Ascending aorta (tissue), 2 donors: Measurements from ENCODE around the gene OR51B6. TPM values are rescaled to one million over a fixed set of nuclear protein-coding genes. Genes with fewer than 3 reads are reported as not detected.

Source experiments
- DNase-seq, 2 donors: peaks; one replicate each; pipeline ENCODE4 v3.0.0-alpha.2; 2019; ENCODE audit warnings: low spot score in 2 of 2
- H3K27ac ChIP-seq, 2 donors: fragments of 200-600 bp; sonication (generic); one replicate each; pipeline ENCODE4 v1.5.1; 2016 to 2017; ENCODE audit warnings: mild to moderate bottlenecking in 1 of 2
- H3K27me3 ChIP-seq: fragments of 200-600 bp; sonication (generic); one replicate; pipeline ENCODE4 v1.5.1; 2017
- H3K36me3 ChIP-seq, 2 donors: fragments of 200-600 bp; sonication (generic); one replicate each; pipeline ENCODE4 v1.5.1; 2016
- H3K4me1 ChIP-seq, 2 donors: fragments of 200-600 bp; sonication (generic); one replicate each; pipeline ENCODE4 v1.5.1; 2016 to 2017; ENCODE audit warnings: mild to moderate bottlenecking in 1 of 2
- H3K4me3 ChIP-seq, 2 donors: fragments of 200-600 bp; sonication (generic); one replicate each; pipeline ENCODE4 v1.5.1; 2016 to 2017; ENCODE audit warnings: mild to moderate bottlenecking in 1 of 2
- H3K9me3 ChIP-seq, 2 donors: fragments of 200-600 bp; sonication (generic); one replicate each; pipeline ENCODE4 v1.5.1; 2016
- intact Hi-C: fragments of 100-400 bp; cut with DNase I; formaldehyde crosslinking; loops from one replicate; pipeline ENCODE4 v1.15.1; 2023
- total RNA-seq: library from RNA; depleted of rRNA; stranded (reverse); fragments of >200 nt; gene quantifications from one replicate; pipeline ENCODE4 v1.1.0, GENCODE V29; 2016
- TF ChIP-seq, protein P1 (sequence below), 3 experiments: fragments of 200-600 bp in 2 of 3; fragments of 450-650 bp in 1 of 3; sonication (generic) in 2 of 3; IDR thresholded peaks; one replicate each; pipeline ENCODE4 v1.5.1; 2016 to 2019; ENCODE audit warnings: antibody characterized with exemption in 3 of 3, mild to moderate bottlenecking in 1 of 3, moderate library complexity in 1 of 3

The OR51B6 gene, protein sequence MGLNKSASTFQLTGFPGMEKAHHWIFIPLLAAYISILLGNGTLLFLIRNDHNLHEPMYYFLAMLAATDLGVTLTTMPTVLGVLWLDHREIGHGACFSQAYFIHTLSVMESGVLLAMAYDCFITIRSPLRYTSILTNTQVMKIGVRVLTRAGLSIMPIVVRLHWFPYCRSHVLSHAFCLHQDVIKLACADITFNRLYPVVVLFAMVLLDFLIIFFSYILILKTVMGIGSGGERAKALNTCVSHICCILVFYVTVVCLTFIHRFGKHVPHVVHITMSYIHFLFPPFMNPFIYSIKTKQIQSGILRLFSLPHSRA
- not detected for total RNA-seq

DNA sequence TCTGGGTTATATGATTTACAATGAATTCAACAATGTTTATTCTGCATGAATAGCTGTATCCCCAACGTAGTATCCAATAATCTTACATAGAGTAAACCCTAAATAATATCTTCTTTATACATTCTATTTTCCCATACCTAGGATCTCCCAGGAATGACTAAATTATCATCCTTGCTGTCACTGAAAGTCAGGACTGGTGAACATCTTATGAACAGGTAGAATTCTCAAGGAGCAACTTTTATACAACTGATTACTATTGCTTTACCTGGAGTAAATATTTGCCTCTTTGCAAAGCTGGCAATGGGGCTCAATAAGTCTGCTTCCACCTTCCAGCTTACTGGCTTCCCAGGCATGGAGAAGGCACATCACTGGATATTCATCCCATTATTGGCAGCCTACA is at the start of gene OR51B6:
TSS of gene OR51B6 (plus strand) at position 301 of the 400 bp plus-strand sequence. CDS start at position 301, 0 bp downstream.
- H3K27me3 ChIP-seq = no peaks in the 10 kb centered on the region
- no peaks in the 10 kb centered on the region for H3K9me3 ChIP-seq
- TF ChIP-seq, protein P1, sequence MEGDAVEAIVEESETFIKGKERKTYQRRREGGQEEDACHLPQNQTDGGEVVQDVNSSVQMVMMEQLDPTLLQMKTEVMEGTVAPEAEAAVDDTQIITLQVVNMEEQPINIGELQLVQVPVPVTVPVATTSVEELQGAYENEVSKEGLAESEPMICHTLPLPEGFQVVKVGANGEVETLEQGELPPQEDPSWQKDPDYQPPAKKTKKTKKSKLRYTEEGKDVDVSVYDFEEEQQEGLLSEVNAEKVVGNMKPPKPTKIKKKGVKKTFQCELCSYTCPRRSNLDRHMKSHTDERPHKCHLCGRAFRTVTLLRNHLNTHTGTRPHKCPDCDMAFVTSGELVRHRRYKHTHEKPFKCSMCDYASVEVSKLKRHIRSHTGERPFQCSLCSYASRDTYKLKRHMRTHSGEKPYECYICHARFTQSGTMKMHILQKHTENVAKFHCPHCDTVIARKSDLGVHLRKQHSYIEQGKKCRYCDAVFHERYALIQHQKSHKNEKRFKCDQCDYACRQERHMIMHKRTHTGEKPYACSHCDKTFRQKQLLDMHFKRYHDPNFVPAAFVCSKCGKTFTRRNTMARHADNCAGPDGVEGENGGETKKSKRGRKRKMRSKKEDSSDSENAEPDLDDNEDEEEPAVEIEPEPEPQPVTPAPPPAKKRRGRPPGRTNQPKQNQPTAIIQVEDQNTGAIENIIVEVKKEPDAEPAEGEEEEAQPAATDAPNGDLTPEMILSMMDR (IDR thresholded peaks at IDR 0.05) = no peak
- no peaks in the 10 kb centered on the region for H3K36me3 ChIP-seq
- no peak within 1 kb of the TSS for H3K27ac ChIP-seq
- no peak within 1 kb of the TSS for H3K4me3 ChIP-seq
- intact Hi-C loops = no loop called here
- DNase-seq = no peak
- no peaks in the 10 kb centered on the region for H3K4me1 ChIP-seq

DNA sequence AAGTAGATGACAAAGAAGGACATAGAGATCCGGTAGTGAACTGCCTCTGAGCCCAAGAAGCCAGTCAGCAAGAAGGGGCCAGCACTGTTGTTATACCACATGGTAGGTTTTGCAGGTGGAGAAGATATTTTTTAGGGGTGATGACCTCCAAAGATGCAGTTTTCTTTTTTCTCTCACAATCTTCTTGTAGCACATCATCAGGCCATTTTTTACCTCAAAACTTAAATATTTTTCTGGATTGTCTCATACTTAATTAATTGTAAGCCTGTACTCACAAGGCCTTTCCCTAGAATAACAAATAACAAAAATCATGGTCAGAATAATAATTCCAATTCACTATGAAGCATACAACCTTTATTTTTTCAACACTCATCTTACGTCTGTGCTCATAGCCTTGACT is 49.5 kb upstream of the OR51B6 start, which contains the start of gene OR51B4:
TSS of gene OR51B4 (minus strand) at position 101 of the 400 bp plus-strand sequence. CDS start at position 101, 0 bp downstream.
- Histone ChIP-seq H3K9me3 (no peaks in the 10 kb centered on the region), H3K4me1 (no peaks in the 10 kb centered on the region), H3K27ac (no peak within 1 kb of the TSS), H3K36me3 (no peaks in the 10 kb centered on the region), H3K27me3 (no peaks in the 10 kb centered on the region), H3K4me3 (no peak within 1 kb of the TSS)
- intact Hi-C loops = no loop called here
- DNase-seq = no peak
- TF ChIP-seq, protein P1 (IDR thresholded peaks at IDR 0.05) = no peak

DNA sequence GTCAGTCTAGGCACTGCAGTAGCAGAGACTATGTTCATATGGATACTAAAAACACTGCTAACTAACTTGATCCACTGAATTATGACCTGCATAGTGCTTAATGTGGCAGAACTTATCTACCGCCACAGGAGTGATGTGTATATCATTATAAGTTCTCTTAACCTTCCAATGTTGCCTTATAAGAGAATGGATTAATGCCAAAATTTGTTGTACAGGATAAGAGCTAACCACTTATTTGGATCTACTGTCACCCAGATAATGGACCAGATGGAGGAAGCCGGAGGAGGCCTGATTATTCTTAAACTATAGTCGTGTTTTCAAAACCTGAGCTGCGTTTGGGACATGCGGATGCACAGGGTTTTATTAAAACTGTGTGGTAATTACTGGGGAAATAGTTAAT is 47.7 kb upstream of the OR51B6 start:
- Histone ChIP-seq H3K4me1 (no peaks in the 10 kb centered on the region), H3K27ac (no peak overlapping the region), H3K36me3 (no peaks in the 10 kb centered on the region), H3K9me3 (no peaks in the 10 kb centered on the region), H3K4me3 (no peak overlapping the region), H3K27me3 (no peaks in the 10 kb centered on the region)
- TF ChIP-seq, protein P1 (IDR thresholded peaks at IDR 0.05) = no peak
- intact Hi-C loops = no loop called here
- no peak for DNase-seq

DNA sequence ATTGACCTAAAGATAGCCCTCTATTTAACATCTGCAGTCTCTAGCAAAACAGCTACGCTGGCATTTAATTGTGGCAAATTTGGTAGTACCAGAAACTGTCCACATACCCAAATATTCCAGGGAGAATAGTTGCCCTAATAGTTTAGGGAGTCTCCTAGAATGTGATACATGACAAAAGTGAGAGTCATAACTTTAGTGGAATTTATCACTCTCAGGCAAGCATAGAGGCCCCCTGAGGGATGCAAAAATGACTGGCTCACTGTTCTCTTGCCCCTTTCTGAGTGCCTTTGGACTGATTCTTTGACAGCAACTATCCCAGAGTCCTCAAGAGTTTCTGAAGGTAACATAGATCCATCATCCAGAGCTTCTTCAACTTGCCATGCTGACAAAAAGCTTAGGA is 47.3 kb upstream of the OR51B6 start:
- H3K4me1 ChIP-seq = no peaks in the 10 kb centered on the region
- intact Hi-C loops = no loop called here
- no peak overlapping the region for H3K27ac ChIP-seq
- no peaks in the 10 kb centered on the region for H3K36me3 ChIP-seq
- TF ChIP-seq, protein P1 (IDR thresholded peaks at IDR 0.05) = no peak
- no peaks in the 10 kb centered on the region for H3K27me3 ChIP-seq
- no peak overlapping the region for H3K4me3 ChIP-seq
- DNase-seq = no peak
- H3K9me3 ChIP-seq = no peaks in the 10 kb centered on the region

DNA sequence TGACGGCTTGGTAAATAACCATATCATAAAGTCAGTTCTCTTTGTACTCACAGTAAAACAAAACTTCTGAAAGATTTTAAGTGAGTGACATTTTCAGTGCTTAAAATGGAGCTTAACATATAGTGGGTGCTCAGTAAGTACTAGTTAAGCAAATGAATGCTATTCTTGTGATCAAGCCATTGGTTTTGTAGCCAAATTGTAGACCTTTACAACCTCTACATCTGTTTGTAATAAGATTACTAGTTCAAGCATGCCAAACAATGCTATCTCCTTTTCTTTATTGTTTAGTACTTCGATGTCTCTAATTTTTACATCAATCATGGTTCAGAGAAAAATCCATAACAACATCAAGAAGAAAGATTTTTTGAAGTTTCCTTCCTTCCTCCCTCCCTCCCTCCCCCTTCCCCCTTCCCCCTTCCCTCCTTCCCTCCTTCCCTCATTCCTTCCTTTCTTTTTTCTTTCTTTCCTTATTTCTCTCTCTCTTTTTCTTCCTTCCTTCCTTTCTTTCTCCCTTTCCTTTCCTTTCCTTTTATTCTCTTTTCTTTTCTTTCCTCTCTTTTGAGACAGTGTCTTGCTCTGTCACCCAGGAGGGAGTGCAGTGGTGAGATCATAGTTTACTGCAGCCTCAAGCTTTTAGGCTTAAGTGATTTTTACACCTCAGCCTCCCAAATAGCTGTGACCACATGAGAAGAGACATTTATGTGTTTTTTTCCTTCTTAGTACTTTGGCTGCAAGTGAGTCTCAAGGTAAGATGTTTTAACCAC is 43.9 kb upstream of the OR51B6 start:
- no peaks in the 10 kb centered on the region for H3K27me3 ChIP-seq
- no peak overlapping the region for H3K27ac ChIP-seq
- H3K9me3 ChIP-seq = no peaks in the 10 kb centered on the region
- no peaks in the 10 kb centered on the region for H3K36me3 ChIP-seq
- intact Hi-C loops = no loop called here
- no peak overlapping the region for H3K4me3 ChIP-seq
- TF ChIP-seq, protein P1 (IDR thresholded peaks at IDR 0.05) = no peak
- no peaks in the 10 kb centered on the region for H3K4me1 ChIP-seq
- DNase-seq = no peak
